ENCODE data around the gene HPCA.

DNA sequence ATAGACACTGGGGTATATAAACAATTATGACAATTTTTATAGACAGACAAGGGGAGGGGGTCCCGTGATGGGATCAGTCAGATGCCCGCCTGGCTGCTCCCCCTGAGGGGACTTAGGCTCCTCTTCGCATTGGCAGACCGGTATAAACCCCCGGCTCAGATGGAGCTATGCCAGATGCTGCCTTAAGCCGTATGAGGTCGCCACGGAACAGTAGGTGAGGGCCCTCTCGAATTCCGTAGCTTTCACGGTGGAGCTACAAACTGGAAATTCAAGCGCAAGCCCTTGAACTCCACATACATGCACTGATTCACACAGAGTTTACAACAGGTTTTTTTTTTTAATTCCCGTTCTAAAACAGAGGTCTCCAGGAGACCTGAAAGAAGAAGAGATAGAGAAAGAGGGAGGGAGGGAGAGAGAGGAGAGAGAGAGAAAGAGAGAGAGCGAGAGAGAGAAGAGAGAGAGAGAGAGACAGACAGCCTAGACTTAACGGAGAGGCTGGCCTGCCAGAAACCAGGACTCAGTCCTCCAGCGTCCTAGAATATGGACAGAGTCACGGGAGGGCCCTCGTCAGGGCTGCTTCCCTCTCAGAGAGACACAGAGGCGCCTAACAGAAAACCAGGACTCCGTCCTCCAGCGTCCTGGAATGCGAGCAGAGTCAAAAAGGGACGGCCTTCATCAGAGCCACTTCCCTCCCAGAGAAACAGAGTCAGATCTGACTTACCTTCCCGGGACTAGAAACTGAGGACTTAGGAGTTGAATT lies 39.3 kb downstream of the HPCA start:
- TF ChIP-seq CTCF (IDR thresholded peaks at IDR 0.05) (no peak), POLR2AphosphoS5 (IDR thresholded peaks at IDR 0.05; ENCODE audit: low read depth, low read length) (no peak), TCF7L2 (IDR thresholded peaks at IDR 0.05; ENCODE audit: low read depth, low read length) (no peak), SIN3A (IDR thresholded peaks at IDR 0.05; ENCODE audit: borderline replicate concordance, insufficient read depth, low read depth, low read length) (no peak)
- TF ChIP-seq, protein P1, sequence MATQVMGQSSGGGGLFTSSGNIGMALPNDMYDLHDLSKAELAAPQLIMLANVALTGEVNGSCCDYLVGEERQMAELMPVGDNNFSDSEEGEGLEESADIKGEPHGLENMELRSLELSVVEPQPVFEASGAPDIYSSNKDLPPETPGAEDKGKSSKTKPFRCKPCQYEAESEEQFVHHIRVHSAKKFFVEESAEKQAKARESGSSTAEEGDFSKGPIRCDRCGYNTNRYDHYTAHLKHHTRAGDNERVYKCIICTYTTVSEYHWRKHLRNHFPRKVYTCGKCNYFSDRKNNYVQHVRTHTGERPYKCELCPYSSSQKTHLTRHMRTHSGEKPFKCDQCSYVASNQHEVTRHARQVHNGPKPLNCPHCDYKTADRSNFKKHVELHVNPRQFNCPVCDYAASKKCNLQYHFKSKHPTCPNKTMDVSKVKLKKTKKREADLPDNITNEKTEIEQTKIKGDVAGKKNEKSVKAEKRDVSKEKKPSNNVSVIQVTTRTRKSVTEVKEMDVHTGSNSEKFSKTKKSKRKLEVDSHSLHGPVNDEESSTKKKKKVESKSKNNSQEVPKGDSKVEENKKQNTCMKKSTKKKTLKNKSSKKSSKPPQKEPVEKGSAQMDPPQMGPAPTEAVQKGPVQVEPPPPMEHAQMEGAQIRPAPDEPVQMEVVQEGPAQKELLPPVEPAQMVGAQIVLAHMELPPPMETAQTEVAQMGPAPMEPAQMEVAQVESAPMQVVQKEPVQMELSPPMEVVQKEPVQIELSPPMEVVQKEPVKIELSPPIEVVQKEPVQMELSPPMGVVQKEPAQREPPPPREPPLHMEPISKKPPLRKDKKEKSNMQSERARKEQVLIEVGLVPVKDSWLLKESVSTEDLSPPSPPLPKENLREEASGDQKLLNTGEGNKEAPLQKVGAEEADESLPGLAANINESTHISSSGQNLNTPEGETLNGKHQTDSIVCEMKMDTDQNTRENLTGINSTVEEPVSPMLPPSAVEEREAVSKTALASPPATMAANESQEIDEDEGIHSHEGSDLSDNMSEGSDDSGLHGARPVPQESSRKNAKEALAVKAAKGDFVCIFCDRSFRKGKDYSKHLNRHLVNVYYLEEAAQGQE (IDR thresholded peaks at IDR 0.05; ENCODE audit: insufficient read depth in 1 of 2, low read depth in 2 of 2, low read length in 1 of 2), result no peak
